ENCODE results near the gene CHI3L2. TPM values are rescaled to one million over a fixed set of nuclear protein-coding genes. Genes with fewer than 3 reads are reported as not detected.

Gene CHI3L2
- total RNA-seq, 1 donor from 2014 or later = 1.1 TPM

GRCh38 chr1:111238056-111238795 is 10.7 kb downstream of the CHI3L2 start:
- no peak for DNase-seq
- H3K27ac ChIP-seq (replicated peaks) = no peak overlapping the region
- no peaks in the 10 kb centered on the region for H3K36me3 ChIP-seq
- H3K9me3 ChIP-seq (replicated peaks) = no peaks in the 10 kb centered on the region
- no peak overlapping the region for H3K4me3 ChIP-seq
- H3K27me3 ChIP-seq (ENCODE audit: low read depth) = peaks cover 14% of the 10 kb centered on the region
- intact Hi-C loops (cut with micrococcal nuclease) = no loop called here
- TF ChIP-seq CTCF (IDR thresholded peaks at IDR 0.05; ENCODE audit: borderline replicate concordance) = no peak
- H3K4me1 ChIP-seq = peaks cover 9% of the 10 kb centered on the region

- H3K36me3 ChIP-seq = no peaks in the 10 kb centered on the region
- no peak for TF ChIP-seq CTCF (IDR thresholded peaks at IDR 0.05; ENCODE audit: borderline replicate concordance)
- intact Hi-C loops (cut with micrococcal nuclease) = no loop called here
Observed at GRCh38 chr1:111241797-111242196, 14.3 kb downstream of the CHI3L2 start.

GRCh38 chr1:111242805-111243523 is 15.5 kb downstream of the CHI3L2 start:
- no peaks in the 10 kb centered on the region for H3K36me3 ChIP-seq
- H3K4me3 ChIP-seq = no peak overlapping the region
- DNase-seq = peak; percentile 40
- no peaks in the 10 kb centered on the region for H3K9me3 ChIP-seq (replicated peaks)
- H3K27ac ChIP-seq (replicated peaks) = peak overlapping the region; percentile 32
- H3K4me1 ChIP-seq = peaks cover 17% of the 10 kb centered on the region
- intact Hi-C loops (cut with micrococcal nuclease) = no loop called here
- TF ChIP-seq CTCF (IDR thresholded peaks at IDR 0.05; ENCODE audit: borderline replicate concordance) = no peak
- no peaks in the 10 kb centered on the region for H3K27me3 ChIP-seq (ENCODE audit: low read depth)

More at GRCh38 chr1:111241797-111242196, 14.3 kb downstream of the CHI3L2 start:
- H3K4me3 ChIP-seq = no peak overlapping the region
- no peak for DNase-seq
- H3K27ac ChIP-seq (replicated peaks) = no peak overlapping the region
- no peaks in the 10 kb centered on the region for H3K9me3 ChIP-seq (replicated peaks)
- H3K27me3 ChIP-seq (ENCODE audit: low read depth) = no peaks in the 10 kb centered on the region
- H3K4me1 ChIP-seq = peaks cover 17% of the 10 kb centered on the region

GRCh38 chr1:111247125-111247838 is 19.8 kb downstream of the CHI3L2 start:
- H3K4me1 ChIP-seq = peaks cover 17% of the 10 kb centered on the region
- H3K27ac ChIP-seq (replicated peaks) = no peak overlapping the region
- no peak for TF ChIP-seq CTCF (IDR thresholded peaks at IDR 0.05; ENCODE audit: borderline replicate concordance)
- no peak overlapping the region for H3K4me3 ChIP-seq
- H3K36me3 ChIP-seq = no peaks in the 10 kb centered on the region
- H3K9me3 ChIP-seq (replicated peaks) = no peaks in the 10 kb centered on the region
- intact Hi-C loops (cut with micrococcal nuclease) = no loop called here
- H3K27me3 ChIP-seq (ENCODE audit: low read depth) = no peaks in the 10 kb centered on the region
- DNase-seq = no peak

- Histone ChIP-seq H3K27ac (replicated peaks) (no peak overlapping the region), H3K9me3 (replicated peaks) (no peaks in the 10 kb centered on the region), H3K4me3 (no peak overlapping the region), H3K4me1 (no peaks in the 10 kb centered on the region), H3K27me3 (ENCODE audit: low read depth) (peaks cover 5% of the 10 kb centered on the region), H3K36me3 (no peaks in the 10 kb centered on the region)
- no peak for DNase-seq
- TF ChIP-seq CTCF (IDR thresholded peaks at IDR 0.05; ENCODE audit: borderline replicate concordance) = no peak
- intact Hi-C loops (cut with micrococcal nuclease) = no loop called here
Observed at GRCh38 chr1:111249960-111250359, 22.4 kb downstream of the CHI3L2 start.
